ENCODE results near the gene C15orf61.

C15orf61 gene

GRCh38 chr15:67515090-67515489 is 5.8 kb upstream of the C15orf61 start:
- no peak for FAIRE-seq

GRCh38 chr15:67515557-67515956 is 5.4 kb upstream of the C15orf61 start:
- no peak for FAIRE-seq

GRCh38 chr15:67520321-67521028 is 456 bp upstream of the C15orf61 start:
- FAIRE-seq, result no peak

DNA sequence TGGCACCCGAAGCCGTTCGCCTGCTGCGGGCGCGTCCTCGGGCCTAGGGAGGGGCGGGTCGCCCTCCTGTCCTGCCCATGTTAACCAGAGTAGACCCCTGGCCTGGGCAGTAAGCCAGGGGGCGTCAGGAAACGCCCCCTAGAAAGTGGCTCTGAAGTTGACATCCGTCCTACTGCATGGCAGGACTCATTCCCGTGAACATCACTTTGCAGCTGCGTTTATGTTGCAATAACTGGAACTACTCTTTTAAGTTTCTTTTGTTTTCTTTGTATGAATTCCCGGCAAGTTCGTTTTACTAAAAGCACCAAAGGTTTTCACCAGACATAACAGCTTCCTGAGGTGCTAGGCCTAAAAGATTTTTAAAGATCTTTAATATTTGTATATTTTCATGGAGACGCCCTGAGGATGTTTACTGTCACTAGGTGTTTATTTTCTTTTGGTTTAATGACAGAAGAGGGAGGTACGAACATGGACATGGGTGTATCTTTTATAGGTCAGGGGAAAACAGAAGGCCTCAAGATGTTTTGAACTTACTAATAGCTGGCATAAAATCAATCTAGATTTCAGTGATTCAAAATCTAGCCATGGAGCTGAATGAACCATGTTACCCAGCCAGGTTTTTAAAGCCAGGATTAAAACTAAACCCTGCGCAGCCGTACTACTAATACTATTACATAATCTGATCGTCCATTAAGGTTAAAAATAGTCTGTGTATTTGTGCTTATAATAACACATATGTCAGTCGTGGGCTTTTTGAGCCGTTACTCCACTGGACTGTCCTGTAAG is 1.0 kb downstream of the C15orf61 start:
- FAIRE-seq, result no peak

DNA sequence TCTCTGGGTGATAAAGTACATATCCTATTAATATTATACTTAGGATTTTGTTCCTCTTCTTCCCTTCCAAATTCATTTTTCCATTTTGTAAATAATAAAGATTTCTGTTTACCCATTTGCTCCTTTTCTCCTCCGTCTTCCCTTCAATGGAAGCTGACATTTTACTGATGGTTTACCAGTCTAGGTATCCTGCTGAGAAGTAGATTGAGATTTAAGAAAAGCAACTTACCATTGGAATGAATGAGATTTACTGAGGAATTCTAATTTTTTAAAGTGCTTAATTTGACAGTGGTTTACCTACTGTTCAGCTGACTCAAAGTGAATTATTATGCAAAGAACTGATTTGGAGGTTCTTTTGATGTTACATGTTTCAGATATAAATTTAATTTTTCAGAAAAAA is 2.4 kb downstream of the C15orf61 start:
- FAIRE-seq, result no peak

GRCh38 chr15:67524235-67524634 is 3.3 kb downstream of the C15orf61 start:
- FAIRE-seq, result no peak

DNA sequence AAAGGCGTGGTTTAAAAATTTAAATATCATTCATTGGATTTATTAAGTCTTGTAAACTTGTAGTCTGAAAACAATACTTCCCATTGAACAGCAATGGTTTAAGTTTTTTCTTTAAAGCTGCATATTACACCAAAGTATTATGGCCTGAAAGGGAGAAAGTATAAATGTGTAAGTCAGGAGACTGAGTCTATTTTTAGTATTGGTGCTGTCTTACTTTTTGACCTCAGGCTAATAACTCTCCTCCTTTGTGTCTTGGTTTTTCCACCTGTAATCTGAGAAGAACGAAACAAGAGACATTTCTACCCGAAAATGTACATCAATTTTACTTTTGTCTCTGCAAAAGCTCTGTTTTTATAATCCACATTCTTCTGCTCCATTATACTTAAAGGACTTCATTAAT is 7.6 kb downstream of the C15orf61 start:
- no peak for FAIRE-seq

GRCh38 chr15:67531379-67531914 is 10.5 kb downstream of the C15orf61 start:
- FAIRE-seq, result no peak

DNA sequence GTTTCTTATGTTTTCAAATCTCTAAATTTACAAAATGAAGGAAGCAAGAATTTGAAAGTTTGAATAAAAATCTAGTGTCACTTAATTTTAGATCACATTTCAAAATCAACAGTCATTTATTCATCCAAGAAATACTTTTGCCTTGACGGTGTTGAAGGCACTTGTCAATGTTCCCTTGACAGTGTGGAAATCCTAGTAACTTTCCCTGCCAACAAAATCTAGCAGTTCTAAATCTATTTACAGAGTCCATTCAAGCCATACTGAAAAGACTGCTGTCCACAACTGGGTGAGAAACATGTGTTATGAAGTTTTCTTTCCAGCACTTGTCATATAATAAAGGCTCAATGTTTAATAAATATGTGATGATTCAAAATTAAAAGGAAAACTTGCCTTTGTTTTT is 12.9 kb downstream of the C15orf61 start:
- no peak for FAIRE-seq

GRCh38 chr15:67534360-67534759 is 13.4 kb downstream of the C15orf61 start:
- no peak for FAIRE-seq

GRCh38 chr15:67537771-67538170 is 16.8 kb downstream of the C15orf61 start:
- FAIRE-seq, result no peak

- no peak for FAIRE-seq
Measured at GRCh38 chr15:67542420-67543347, 21.8 kb downstream of the C15orf61 start, which contains the start of gene MAP2K5. Gene MAP2K5, plus strand, starts transcription at chr15:67542703. Its CDS starts 633 bp downstream, at chr15:67543336.

- FAIRE-seq, result no peak
Measured at GRCh38 chr15:67543348-67543718, 22.4 kb downstream of the C15orf61 start.

GRCh38 chr15:67544475-67544874 is 23.5 kb downstream of the C15orf61 start:
- FAIRE-seq, result no peak

GRCh38 chr15:67545864-67546263 is 24.9 kb downstream of the C15orf61 start:
- no peak for FAIRE-seq

GRCh38 chr15:67547064-67547463 is 26.1 kb downstream of the C15orf61 start:
- no peak for FAIRE-seq

- no peak for FAIRE-seq
Measured at GRCh38 chr15:67547836-67548235, 26.9 kb downstream of the C15orf61 start.

DNA sequence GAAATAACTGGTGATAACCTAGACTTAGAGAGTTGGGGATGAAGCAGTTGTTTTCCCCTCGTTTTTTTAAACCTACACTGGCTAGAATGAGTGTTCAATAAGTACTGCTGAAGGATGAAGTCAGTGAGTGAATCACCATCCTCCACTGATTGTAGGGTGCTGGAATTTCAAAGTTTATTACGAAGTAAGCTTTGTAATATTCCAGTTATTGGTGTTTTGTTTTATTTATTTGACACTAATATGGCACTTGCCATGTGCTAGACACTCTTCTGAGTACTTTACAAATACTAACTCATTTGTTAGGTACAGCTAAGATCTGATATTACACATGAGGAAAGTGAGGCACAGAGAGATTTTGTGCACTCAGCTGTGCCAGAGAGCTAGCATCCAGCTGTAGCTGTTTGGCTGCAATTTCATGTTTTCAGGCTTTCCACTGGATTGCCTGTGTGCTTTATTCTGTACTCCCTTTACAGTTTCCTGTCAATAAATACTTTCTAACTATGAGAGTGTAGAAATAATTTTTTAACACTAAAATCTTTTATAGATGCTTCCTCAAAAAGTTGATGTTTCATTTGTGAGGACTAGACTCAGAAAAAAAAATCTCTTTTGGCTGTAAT is 27.4 kb downstream of the C15orf61 start:
- FAIRE-seq, result no peak

- FAIRE-seq, result no peak
Measured at GRCh38 chr15:67548862-67549651, 28.1 kb downstream of the C15orf61 start.

DNA sequence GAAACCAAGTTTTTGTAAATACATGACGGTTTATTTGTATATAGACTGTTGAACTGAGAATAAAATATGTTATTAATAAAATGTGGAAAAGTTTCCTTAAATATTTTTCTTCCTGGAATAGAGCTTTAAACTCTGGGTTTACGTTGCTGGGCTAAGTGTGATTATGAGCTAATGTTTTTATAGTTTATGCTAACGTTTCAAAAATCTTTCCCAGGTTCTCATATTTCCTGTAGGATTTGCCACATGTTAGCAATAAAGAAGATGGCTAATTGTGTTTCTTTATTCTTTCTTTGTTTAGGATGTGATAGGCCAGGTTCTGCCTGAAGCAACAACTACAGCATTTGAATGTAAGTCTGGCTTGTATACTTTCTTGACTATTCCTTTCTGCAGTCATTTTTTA is 28.8 kb downstream of the C15orf61 start:
- no peak for FAIRE-seq

GRCh38 chr15:67550522-67550921 is 29.6 kb downstream of the C15orf61 start:
- FAIRE-seq, result no peak
